Activated naive CD4-positive, alpha-beta T cell treated with anti-CD3 and anti-CD28 coated beads, Interleukin-2, amount 50 U/mL, for 72 hours (primary cell): Measurements from ENCODE around the gene COX7A1. TPM values are rescaled to one million over a fixed set of nuclear protein-coding genes. Genes with fewer than 3 reads are reported as not detected.
"Not testable (repeated sequence)": the region's sequence is repeated elsewhere in the genome, so short reads cannot be mapped to it uniquely, and the experiment has no call there.

Experiments
- ATAC-seq, 2 donors: fragments of 150-1000 bp; cut with Tn5 transposase; 2 replicates each; pipeline ENCODE4 v1.10.0; 2021; ENCODE audit warnings: mild to moderate bottlenecking in 2 of 2, moderate library complexity in 2 of 2
- DNase-seq, 2 donors: peaks; one replicate each; pipeline ENCODE4 v3.0.0; 2021 to 2022; ENCODE audit warnings: low spot score in 2 of 2
- H3K27ac Mint-ChIP-seq, 2 donors: one replicate each; pipeline ENCODE4 v1.8.0; 2022; ENCODE audit warnings: mild to moderate bottlenecking in 2 of 2, mixed read lengths in 2 of 2
- H3K36me3 Mint-ChIP-seq, 2 donors: one replicate each; pipeline ENCODE4 v1.8.0; 2022; ENCODE audit warnings: mixed read lengths in 2 of 2
- H3K9me3 Mint-ChIP-seq, 2 donors: one replicate each; pipeline ENCODE4 v1.8.0; 2022; ENCODE audit warnings: mixed read lengths in 2 of 2
- total RNA-seq, 2 donors: library from RNA; stranded (reverse); gene quantifications; one replicate each; pipeline ENCODE4 v1.2.3, GENCODE V29; 2022

Gene COX7A1
- total RNA-seq, result not detected

GRCh38 chr19:36152352-36153091 lies at the start of gene COX7A1:
Gene COX7A1 (minus strand): TSS chr19:36152447. CDS start chr19:36152407, 40 bp downstream.
- no peak for DNase-seq
- no peak for ATAC-seq
- H3K27ac Mint-ChIP-seq, result no peak within 1 kb of the TSS
- no peaks in the 10 kb centered on the region for H3K9me3 Mint-ChIP-seq
- peaks cover 0 to 14% of the 10 kb centered on the region in 2 donors for H3K36me3 Mint-ChIP-seq

DNA sequence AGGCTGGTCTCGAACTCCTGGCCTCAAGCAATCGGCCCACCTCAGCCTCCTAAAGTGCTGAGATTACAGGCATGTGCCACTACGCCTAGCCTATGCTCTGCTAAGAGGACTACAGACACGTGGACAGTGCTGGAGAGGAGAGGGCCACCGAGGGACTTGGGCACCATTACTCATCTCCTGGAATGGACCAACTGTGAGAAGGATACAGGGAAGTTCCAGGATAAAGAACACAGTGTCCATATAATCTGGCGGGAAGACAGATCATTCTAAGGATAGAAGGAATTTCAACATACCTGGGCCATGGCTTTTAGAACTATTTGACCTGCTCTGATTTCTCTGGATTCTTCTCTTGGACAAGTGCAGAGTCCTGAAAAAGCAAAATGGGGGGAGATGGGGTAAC lies 49.4 kb upstream of the COX7A1 start:
- Mint-ChIP-seq H3K9me3 (no peaks in the 10 kb centered on the region), H3K36me3 (no peaks in the 10 kb centered on the region), H3K27ac (no peak overlapping the region)
- ATAC-seq (no peak), DNase-seq (no peak)

DNA sequence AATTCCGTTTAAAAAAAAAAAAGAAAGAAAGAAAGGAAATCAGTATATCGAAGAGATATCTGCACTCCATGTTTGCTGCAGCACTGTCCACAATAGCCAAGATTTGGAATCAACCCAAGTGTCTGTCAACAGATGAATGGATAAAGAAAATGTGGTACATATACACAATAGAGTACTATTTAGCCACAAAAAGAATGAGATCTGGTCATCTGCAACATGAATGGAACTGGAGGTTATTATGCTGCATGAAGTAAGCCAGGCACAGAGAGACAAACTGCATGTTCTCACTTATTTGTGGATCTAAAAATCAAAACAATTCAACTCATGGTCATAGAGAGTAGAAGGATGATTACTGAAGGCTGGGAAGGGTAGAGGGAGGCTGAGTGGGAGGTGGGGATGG lies 45.9 kb upstream of the COX7A1 start:
- Mint-ChIP-seq H3K9me3 (no peaks in the 10 kb centered on the region), H3K27ac (no peak overlapping the region), H3K36me3 (no peaks in the 10 kb centered on the region)
- DNase-seq, result no peak
- ATAC-seq, result no peak

DNA sequence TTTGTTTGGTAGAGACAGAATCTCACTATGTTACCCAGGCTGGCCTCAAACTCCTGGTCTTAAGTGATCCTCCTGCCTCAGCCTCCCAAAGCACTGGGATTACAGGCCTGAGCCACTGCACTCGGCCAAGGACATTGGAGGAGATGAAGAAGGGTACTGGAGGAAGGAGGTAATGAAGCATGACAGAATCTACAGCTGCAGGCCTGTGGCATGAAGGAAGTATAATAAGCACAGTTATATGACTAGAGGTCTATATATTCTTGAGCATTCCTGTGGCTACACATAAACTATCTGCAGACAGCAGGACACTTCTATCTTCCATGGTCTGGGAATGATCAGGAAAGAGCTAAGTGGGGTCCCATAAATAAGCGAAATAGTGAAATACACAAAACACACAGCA lies 44.0 kb upstream of the COX7A1 start:
- H3K27ac Mint-ChIP-seq, result peak overlapping the region in 1 of 2 donors; percentile 19
- H3K36me3 Mint-ChIP-seq, result no peaks in the 10 kb centered on the region
- no peak for ATAC-seq
- DNase-seq, result no peak
- H3K9me3 Mint-ChIP-seq, result no peaks in the 10 kb centered on the region

- DNase-seq, ATAC-seq, H3K9me3 Mint-ChIP-seq, H3K36me3 Mint-ChIP-seq, H3K27ac Mint-ChIP-seq: not testable (repeated sequence)
These were observed 34.5 kb upstream of the COX7A1 start for GRCh38 chr19:36186722-36187121.

DNA sequence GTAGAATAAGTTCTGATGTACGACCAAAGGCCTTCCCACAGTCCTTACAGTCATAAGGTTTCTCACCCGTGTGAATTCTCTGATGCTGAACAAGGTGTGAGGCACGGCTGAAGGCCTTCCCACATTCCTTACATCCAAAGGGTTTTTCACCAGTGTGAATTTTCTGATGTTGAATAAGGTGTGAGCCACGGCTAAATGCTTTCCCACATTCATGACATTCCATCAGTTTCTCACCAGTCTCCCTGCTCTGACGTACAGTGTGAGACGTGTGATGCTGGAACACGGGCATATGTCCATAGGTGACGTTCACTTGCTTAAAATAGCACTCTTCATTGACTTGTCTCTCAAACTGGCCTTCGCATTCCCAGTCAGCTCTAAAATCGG lies 31.0 kb upstream of the COX7A1 start:
- Mint-ChIP-seq H3K9me3 (no peaks in the 10 kb centered on the region), H3K36me3 (no peaks in the 10 kb centered on the region), H3K27ac (no peak overlapping the region)
- DNase-seq, result no peak
- ATAC-seq, result no peak

DNA sequence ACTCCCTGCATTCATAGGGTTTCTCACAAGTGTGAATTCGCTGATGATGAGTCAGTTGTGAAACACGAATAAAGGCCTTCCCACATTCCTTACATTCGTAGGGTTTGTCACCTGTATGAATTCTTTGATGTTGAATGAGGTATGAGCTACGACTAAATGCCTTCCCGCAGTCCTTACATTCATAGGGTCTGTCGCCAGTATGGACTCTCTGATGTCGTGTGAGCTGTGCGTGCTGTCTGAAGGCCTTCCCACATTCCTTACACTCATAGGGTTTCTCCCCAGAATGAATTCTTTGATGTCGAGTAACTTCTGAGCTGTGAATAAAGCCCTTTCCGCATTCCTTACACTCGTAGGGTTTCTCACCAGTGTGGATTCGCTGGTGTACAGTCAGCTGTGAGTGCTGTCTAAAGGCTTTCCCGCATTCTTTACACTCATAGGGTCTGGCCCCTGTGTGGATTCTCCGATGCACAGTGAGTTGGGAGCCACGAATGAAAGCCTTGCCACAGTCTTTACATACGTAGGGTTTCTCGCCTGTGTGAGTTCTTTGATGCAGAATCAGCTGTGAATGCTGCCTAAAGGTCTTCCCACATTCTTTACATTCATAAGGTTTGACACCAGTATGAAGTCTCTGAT lies 30.5 kb upstream of the COX7A1 start:
- DNase-seq (no peak), ATAC-seq (no peak)
- Mint-ChIP-seq H3K36me3 (no peaks in the 10 kb centered on the region), H3K9me3 (no peaks in the 10 kb centered on the region), H3K27ac (no peak overlapping the region)

DNA sequence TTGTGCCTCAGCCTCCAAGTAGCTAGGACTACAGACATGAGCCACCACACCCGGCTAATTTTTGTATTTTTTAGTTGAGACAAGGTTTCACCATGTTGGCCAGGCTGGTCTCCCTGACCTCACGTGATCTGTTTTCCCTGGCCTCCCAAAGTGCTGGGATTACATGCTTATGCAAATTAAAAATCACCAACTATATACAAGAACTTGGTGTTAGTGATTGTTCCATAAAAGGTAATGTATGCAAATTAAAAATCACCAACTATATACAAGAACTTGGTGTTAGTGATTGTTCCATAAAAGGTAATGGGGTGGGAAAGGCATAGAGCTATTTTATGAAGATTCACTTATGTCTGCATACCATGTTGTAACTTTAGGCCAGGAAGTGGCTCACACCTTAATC lies 26.8 kb upstream of the COX7A1 start:
- ATAC-seq, H3K27ac Mint-ChIP-seq, H3K36me3 Mint-ChIP-seq, H3K9me3 Mint-ChIP-seq, DNase-seq: not testable (repeated sequence)

- H3K9me3 Mint-ChIP-seq, ATAC-seq, H3K36me3 Mint-ChIP-seq, DNase-seq, H3K27ac Mint-ChIP-seq: not testable (repeated sequence)
These were observed 21.6 kb upstream of the COX7A1 start for GRCh38 chr19:36173846-36174245.

DNA sequence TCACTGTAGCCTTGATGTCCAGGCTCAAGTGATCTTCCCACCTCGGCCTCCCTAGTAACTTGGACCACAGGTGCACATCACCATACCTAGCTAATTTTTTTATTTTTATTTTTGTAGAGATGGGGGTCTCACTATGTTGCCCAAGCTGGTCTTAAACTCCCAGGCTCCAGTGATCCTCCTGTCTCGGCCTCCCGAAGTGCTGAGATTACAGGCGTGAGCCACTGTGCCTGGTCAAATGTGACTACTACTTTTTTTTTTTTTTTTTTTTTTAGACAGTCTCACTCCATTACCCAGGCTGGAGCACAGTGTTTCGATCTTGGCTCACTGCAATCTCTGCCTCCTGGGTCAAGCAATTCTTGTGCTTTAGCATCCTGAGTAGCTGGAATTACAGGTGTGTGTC lies 20.6 kb upstream of the COX7A1 start:
- Mint-ChIP-seq H3K27ac (no peak overlapping the region), H3K9me3 (no peaks in the 10 kb centered on the region), H3K36me3 (no peaks in the 10 kb centered on the region)
- DNase-seq (no peak), ATAC-seq (no peak)

DNA sequence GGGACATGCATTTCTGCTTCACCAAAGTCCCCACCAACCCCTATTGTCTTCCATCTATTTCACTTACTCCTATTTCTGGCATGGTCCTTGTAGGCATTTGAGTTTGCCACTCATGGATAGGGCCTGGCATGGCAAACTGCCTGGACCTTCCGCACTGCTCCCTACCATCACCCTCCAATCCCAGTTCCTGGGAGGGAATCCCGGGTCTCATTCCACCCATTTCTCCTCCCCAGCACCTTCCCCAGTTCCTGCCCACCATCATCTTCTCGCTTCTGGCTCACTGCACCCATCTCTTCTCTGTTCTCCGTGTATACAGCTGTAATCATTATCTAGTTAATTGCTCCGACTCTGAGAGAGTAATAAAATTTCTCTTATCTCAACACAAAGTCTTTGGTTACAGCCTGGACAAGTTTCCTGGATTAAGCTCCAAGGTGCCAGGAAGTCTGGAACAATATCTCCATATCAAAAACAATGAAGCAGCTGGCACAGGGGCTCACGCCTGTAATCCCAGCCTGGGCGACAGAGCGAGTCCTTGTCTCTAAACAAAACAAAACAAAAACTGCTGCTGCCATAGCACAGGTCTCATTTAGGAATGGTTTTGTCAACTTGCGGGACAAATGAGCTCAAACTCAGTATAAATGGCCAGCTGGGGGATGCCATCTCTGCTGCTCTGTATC lies 17.0 kb upstream of the COX7A1 start:
- DNase-seq (no peak), ATAC-seq (no peak)
- Mint-ChIP-seq H3K9me3 (no peaks in the 10 kb centered on the region), H3K36me3 (no peaks in the 10 kb centered on the region), H3K27ac (peak overlapping the region in 1 of 2 donors; percentile 3)

DNA sequence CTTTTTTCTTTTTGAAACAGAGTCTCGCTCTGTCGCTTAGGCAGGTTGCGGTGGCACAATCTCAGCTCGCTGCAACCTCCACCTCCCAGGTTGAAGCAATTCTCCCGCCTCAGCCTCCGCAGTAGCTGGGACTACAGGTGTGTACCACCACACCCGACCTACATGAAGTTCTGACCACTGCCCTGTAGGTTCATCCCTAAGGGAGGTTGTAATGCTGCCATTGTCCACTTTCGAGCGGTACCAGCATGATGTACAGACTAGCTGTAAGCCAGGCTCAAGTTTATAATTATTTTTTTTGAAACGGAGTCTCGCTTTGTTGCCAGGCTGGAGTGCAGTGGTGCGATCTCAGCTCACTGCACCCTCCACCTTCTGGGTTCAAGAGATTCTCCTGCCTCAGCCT lies 11.6 kb upstream of the COX7A1 start:
- no peak overlapping the region for H3K27ac Mint-ChIP-seq
- no peak for DNase-seq
- no peaks in the 10 kb centered on the region for H3K36me3 Mint-ChIP-seq
- no peak for ATAC-seq
- H3K9me3 Mint-ChIP-seq, result no peaks in the 10 kb centered on the region

DNA sequence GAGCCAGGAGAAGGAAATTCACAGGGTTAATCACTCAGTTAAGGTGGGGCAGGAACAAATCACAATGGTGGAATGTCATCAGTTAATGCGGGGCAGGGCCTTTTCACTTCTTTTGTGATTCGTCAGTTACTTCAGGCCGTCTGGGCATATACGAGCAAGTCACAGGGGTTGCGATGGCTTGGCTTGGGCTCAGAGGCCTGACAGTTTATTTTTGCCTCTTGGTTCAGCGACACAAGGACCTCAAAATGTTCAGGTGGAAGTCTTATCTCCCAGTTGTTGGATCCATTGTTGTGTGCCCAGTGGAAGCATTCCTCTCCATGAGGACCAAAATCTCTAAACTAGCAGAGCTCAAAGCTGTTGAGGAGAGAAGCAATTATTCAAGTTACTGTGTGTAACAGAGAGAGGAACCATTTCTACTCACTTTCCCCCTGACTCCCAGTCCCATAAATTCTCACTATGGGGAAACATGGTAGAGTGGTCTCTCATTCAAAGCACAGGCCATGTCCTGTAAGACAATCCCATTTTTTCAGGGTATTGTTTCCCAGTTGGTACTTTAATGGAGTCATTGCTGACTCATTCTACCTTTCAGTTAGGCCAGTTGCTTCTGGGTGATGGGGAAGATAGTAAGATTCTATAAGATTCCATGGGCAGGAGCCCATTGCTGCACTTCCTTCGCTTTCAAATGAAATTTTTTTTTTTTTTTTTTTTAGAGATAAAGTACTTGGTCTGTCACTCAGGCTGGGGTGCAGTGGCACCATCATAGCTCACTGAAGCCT lies 8.8 kb upstream of the COX7A1 start:
- no peaks in the 10 kb centered on the region for H3K9me3 Mint-ChIP-seq
- no peak for DNase-seq
- no peak overlapping the region for H3K27ac Mint-ChIP-seq
- no peaks in the 10 kb centered on the region for H3K36me3 Mint-ChIP-seq
- ATAC-seq, result no peak

DNA sequence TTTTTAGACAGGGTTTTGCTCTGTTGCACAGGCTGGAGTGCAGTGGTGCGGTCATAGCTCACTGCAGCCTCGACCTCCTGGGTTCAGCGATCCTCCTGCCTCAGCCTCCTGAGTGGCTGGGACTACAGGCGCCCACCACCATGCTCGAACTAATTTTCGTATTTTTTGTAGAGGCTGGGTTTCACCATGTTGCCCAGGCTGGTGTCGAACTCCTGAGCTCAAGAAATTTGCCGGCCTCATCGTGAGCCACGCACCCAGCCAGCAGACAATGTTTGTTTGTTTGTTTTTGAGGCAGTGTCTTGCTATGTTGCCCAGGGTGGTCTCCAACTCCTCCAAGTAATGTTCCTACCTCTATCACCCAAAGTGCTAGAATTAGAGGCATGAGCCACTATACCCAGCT lies 879 bp upstream of the COX7A1 start:
- DNase-seq (no peak), ATAC-seq (no peak)
- no peak overlapping the region for H3K27ac Mint-ChIP-seq
- peaks cover 0 to 14% of the 10 kb centered on the region in 2 donors for H3K36me3 Mint-ChIP-seq
- no peaks in the 10 kb centered on the region for H3K9me3 Mint-ChIP-seq

- no peak for DNase-seq
- ATAC-seq, result no peak
These were observed 262 bp downstream of the COX7A1 start for GRCh38 chr19:36152019-36152351.

DNA sequence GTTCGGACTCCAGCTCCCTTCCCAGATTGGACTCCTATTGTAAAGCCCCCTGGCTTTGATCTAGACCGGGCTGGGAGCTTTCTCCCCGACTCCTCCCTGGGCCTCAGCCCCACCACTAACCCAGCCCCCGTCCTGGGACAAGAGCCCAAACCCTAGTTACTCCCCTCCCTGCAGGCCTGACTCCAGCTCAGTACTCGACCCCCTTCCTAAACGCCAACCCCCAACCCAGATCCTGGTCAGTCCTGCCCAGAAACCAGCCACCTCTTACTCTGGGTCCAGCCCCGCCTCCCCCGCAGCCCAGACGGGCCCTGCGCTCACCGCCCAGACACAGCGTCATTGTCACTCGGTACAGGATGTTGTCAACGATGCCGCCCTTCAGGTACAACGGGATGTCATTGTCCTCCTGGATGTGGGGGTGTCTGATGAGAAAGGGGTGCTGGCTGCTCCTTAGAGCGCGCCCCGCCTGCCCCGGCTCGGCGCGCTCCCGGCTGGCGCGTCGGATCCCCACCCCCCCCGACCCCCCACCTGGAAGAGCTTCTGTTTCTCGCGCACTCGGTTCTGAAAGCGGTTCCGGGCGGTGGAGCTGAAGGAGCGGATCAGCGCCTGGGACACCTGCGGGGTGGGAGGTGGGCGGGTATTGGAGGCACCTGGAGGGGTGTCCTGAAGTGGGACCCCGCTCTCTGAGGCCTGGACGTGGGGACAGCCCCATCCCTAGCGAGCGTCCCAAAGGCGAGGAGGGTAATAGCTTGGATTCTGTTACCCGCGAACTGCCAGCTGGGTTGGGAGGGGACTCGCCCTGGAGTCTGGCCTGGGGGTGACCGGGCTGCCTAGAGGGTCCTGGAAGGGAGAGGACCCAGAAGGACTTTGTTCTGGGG lies 866 bp downstream of the COX7A1 start:
- no peak for DNase-seq
- H3K27ac Mint-ChIP-seq, result no peak overlapping the region
- H3K9me3 Mint-ChIP-seq, result no peaks in the 10 kb centered on the region
- H3K36me3 Mint-ChIP-seq, result peaks cover 9 to 24% of the 10 kb centered on the region in 2 donors
- ATAC-seq, result no peak

More at GRCh38 chr19:36152019-36152351, 262 bp downstream of the COX7A1 start:
- peaks cover 3 to 18% of the 10 kb centered on the region in 2 donors for H3K36me3 Mint-ChIP-seq
- H3K9me3 Mint-ChIP-seq, result no peaks in the 10 kb centered on the region
- H3K27ac Mint-ChIP-seq, result no peak overlapping the region
